Parathyroid adenoma (tissue), 2 donors: ENCODE data around the gene CASP8.
A peak's percentile ranks its signal among the peaks of the same experiment; 100 is the strongest.

Experiments used
- H2AFZ ChIP-seq: fragments of 300-600 bp; sonication (generic); one replicate; pipeline ENCODE4 v1.7.0; 2017; ENCODE audit warnings: antibody characterized with exemption, mild to moderate bottlenecking
- H3K27ac ChIP-seq: fragments of 300-600 bp; sonication (generic); one replicate; pipeline ENCODE4 v1.7.0; 2017
- H3K27me3 ChIP-seq: fragments of 300-600 bp; sonication (generic); one replicate; pipeline ENCODE4 v1.7.0; 2017; ENCODE audit warnings: low read length; ENCODE audit not compliant: control insufficient read depth, insufficient read depth
- H3K36me3 ChIP-seq: fragments of 300-600 bp; sonication (generic); one replicate; pipeline ENCODE4 v1.7.0; 2017; ENCODE audit warnings: low read length; ENCODE audit not compliant: control insufficient read depth, insufficient read depth
- H3K4me1 ChIP-seq: fragments of 300-600 bp; sonication (generic); one replicate; pipeline ENCODE4 v1.7.0; 2017; ENCODE audit warnings: control low read depth
- H3K4me2 ChIP-seq: fragments of 300-600 bp; sonication (generic); one replicate; pipeline ENCODE4 v1.7.0; 2017; ENCODE audit warnings: low read length
- H3K4me3 ChIP-seq: fragments of 300-600 bp; sonication (generic); one replicate; pipeline ENCODE4 v1.7.0; 2017; ENCODE audit warnings: low read depth, low read length
- H3K79me2 ChIP-seq: fragments of 300-600 bp; sonication (generic); one replicate; pipeline ENCODE4 v1.7.0; 2017; ENCODE audit warnings: control low read depth
- H3K9ac ChIP-seq: fragments of 300-600 bp; sonication (generic); one replicate; pipeline ENCODE4 v1.7.0; 2017; ENCODE audit warnings: mild to moderate bottlenecking
- H3K9me3 ChIP-seq: fragments of 300-600 bp; sonication (generic); one replicate; pipeline ENCODE4 v1.7.0; 2017; ENCODE audit warnings: low read length; ENCODE audit not compliant: control insufficient read depth
- CTCF ChIP-seq: fragments of 300-600 bp; sonication (generic); IDR thresholded peaks from one replicate; pipeline ENCODE4 v1.7.0; 2017; ENCODE audit warnings: antibody characterized with exemption, mild to moderate bottlenecking
- donor health status: primary hyperparathyroidism.

The CASP8 gene

DNA sequence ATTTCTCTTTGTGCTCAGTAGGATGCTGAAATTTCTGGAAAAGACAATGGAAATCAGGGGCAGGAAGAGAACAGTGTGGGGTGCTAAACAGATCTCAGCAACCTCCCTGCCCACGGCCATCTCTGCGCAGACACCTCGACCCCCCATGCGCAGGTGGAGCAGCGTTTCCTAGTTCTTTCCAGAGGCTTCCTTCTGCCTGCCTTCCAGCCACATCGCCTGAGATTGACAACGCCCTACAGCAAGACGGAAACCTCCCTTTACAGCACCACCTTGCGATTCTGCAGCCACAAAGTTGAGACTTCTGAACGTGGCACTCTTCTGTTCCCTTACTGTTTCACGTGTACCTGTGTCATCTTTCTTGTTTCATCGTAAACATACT lies 31.4 kb upstream of the CASP8 start:
- H3K79me2 ChIP-seq = no peaks in the 10 kb centered on the region

DNA sequence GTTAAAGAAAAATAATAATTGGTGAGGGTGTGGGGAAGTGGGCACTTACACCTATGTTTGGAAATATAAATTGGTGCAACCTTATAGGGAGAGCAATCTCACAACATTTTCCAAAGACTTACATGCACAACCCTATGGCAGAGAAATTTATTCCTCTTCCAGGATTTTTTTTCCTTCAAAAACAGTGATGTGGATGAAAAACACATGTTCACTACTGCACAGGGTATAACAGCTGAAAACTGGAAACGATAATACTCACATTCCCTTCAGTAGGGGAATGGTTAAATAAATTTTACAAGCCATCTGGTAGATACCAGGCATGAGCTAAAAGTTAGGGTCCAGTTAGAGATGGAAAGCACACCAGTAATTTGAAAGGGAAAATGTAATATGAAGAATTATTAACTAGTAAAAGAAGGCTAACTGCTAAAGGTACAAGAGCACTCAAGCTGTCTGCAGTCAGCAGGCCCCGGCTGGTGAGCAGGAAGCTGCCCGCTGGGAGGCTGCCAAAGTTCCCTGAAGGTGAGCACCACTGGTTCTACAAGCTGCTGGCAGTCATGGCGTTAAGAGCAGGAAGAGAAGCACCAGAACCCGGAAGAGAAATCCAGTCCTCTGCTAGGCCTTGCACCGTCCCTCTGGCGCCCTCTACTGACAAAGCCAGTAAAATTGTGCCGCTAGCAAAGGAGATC lies 28.4 kb upstream of the CASP8 start:
- H3K4me2 ChIP-seq = peak overlapping the region; percentile 53
- H3K79me2 ChIP-seq = no peaks in the 10 kb centered on the region
- H3K27ac ChIP-seq = no peak overlapping the region
- H2AFZ ChIP-seq = peak overlapping the region; percentile 57
- no peaks in the 10 kb centered on the region for H3K9me3 ChIP-seq
- peak overlapping the region; percentile 30 for H3K4me3 ChIP-seq
- TF ChIP-seq CTCF = peak; percentile 86
- no peaks in the 10 kb centered on the region for H3K27me3 ChIP-seq
- H3K36me3 ChIP-seq = no peaks in the 10 kb centered on the region
- peaks cover 6% of the 10 kb centered on the region for H3K4me1 ChIP-seq
- H3K9ac ChIP-seq = no peak overlapping the region

More for the DNA sequence above, 31.4 kb upstream of the CASP8 start:
- Histone ChIP-seq H3K27me3 (no peaks in the 10 kb centered on the region), H3K36me3 (no peaks in the 10 kb centered on the region), H3K9ac (no peak overlapping the region), H3K27ac (no peak overlapping the region), H3K4me2 (no peak overlapping the region), H3K4me1 (peaks cover 2% of the 10 kb centered on the region), H2AFZ (no peak overlapping the region), H3K4me3 (no peak overlapping the region), H3K9me3 (no peaks in the 10 kb centered on the region)
- no peak for TF ChIP-seq CTCF

DNA sequence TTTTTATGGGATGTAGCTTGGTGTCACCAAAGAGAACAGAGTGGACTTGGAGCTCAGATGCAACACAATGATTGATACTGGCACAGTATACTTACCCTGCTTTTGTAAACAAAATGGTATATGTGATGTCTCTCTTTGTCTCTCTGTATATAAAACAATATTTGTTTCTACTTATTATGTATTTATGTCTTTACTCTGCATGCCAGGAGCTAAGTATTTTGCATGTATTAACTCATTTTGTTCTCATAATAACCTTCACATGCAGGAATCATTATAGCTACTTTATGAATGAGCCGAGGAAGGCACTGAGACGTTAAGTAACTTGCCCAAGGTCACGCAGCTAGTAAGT lies 27.9 kb upstream of the CASP8 start:
- H3K27ac ChIP-seq = no peak overlapping the region
- H3K79me2 ChIP-seq = no peaks in the 10 kb centered on the region
- peaks cover 6% of the 10 kb centered on the region for H3K4me1 ChIP-seq
- no peak overlapping the region for H3K9ac ChIP-seq
- no peaks in the 10 kb centered on the region for H3K9me3 ChIP-seq
- no peaks in the 10 kb centered on the region for H3K36me3 ChIP-seq
- H3K4me3 ChIP-seq = peak overlapping the region; percentile 30
- peak overlapping the region; percentile 57 for H2AFZ ChIP-seq
- no peaks in the 10 kb centered on the region for H3K27me3 ChIP-seq
- no peak for TF ChIP-seq CTCF
- no peak overlapping the region for H3K4me2 ChIP-seq

- Histone ChIP-seq H3K27me3 (no peaks in the 10 kb centered on the region), H3K79me2 (no peaks in the 10 kb centered on the region), H3K4me3 (no peak overlapping the region), H3K9me3 (no peaks in the 10 kb centered on the region), H3K27ac (no peak overlapping the region), H3K9ac (no peak overlapping the region), H3K4me1 (peaks cover 6% of the 10 kb centered on the region), H2AFZ (peak overlapping the region; percentile 50), H3K36me3 (no peaks in the 10 kb centered on the region), H3K4me2 (no peak overlapping the region)
- TF ChIP-seq CTCF = no peak
These were observed 27.0 kb upstream of the CASP8 start for GRCh38 chr2:201233192-201233811.
